NB4 (cell line): Measurements from ENCODE around the gene STAMBPL1.

Source experiments
- DNase-seq: peaks from one replicate; pipeline ENCODE4 v3.0.0; 2010; ENCODE audit warnings: low read depth
- H3K4me3 ChIP-seq: one replicate; pipeline ENCODE4 v1.5.1; 2011; ENCODE audit warnings: mild to moderate bottlenecking, low read depth, low read length, moderate library complexity
- CTCF ChIP-seq: IDR thresholded peaks from one replicate; pipeline ENCODE4 v1.5.1; 2012; ENCODE audit warnings: low read depth, low read length
- MAX ChIP-seq: IDR thresholded peaks from 2 replicates; pipeline ENCODE4 v1.6.1; 2011; ENCODE audit warnings: low read depth, low read length
- MYC ChIP-seq: IDR thresholded peaks from 2 replicates; pipeline ENCODE4 v1.6.1; 2011; ENCODE audit warnings: low read depth, low read length
- POLR2A ChIP-seq: IDR thresholded peaks from 2 replicates; pipeline ENCODE4 v1.6.1; 2011; ENCODE audit warnings: mild to moderate bottlenecking; ENCODE audit not compliant: insufficient read length; ENCODE audit errors: extremely low read depth

STAMBPL1 gene

GRCh38 chr10:88936656-88937055, 56.6 kb downstream of the STAMBPL1 start:
- DNase-seq, result no peak
- no peak for TF ChIP-seq MYC
- TF ChIP-seq POLR2A, result no peak
- TF ChIP-seq MAX, result no peak
- TF ChIP-seq CTCF, result no peak
- H3K4me3 ChIP-seq, result no peak overlapping the region

GRCh38 chr10:88938039-88938438, 58.0 kb downstream of the STAMBPL1 start:
- TF ChIP-seq CTCF, result no peak
- no peak for TF ChIP-seq MAX
- no peak for TF ChIP-seq POLR2A
- no peak for TF ChIP-seq MYC
- DNase-seq, result no peak
- no peak overlapping the region for H3K4me3 ChIP-seq

GRCh38 chr10:88938938-88939337, 58.9 kb downstream of the STAMBPL1 start:
- no peak for DNase-seq
- H3K4me3 ChIP-seq, result no peak overlapping the region

DNA sequence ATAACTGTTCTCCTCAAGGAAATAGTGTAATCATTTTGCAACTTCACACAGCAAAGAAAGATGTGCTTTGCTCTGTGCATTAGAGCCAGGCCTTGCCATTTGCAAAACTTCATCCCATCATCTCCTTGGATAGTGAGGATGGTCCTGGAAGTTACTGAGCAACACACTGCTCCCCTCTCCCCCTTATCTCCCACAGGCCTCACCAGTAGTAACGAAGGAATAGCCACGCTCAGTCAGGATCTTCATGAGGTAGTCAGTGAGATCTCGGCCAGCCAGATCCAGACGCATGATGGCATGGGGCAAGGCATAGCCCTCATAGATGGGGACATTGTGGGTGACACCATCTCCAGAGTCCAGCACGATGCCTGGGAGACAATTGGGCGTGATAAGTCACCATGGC, 61.0 kb downstream of the STAMBPL1 start:
- H3K4me3 ChIP-seq, result no peak overlapping the region
- DNase-seq, result no peak
- TF ChIP-seq POLR2A, result no peak
- TF ChIP-seq MAX, result no peak
- no peak for TF ChIP-seq MYC
- no peak for TF ChIP-seq CTCF

More at GRCh38 chr10:88938938-88939337, 58.9 kb downstream of the STAMBPL1 start:
- TF ChIP-seq POLR2A (no peak), MAX (no peak), MYC (no peak), CTCF (no peak)

DNA sequence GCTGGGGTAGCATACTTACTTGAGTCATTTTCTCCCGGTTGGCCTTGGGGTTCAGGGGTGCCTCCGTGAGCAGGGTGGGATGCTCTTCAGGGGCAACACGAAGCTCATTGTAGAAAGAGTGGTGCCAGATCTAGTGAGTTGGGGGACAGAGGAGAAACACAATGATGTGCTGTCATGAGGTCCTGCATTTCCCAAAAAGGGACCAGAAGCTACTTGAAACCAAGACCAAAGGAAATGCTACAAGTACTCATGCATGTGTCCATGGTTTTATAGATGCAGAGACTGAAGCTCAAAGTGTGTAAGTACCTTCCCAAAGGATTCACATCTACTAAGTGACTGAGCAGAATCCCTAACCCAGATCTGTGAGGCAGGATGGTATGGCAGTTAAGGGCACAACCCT, 63.7 kb downstream of the STAMBPL1 start:
- no peak for TF ChIP-seq CTCF
- no peak for TF ChIP-seq POLR2A
- no peak for TF ChIP-seq MYC
- no peak for TF ChIP-seq MAX
- no peak overlapping the region for H3K4me3 ChIP-seq
- no peak for DNase-seq

GRCh38 chr10:88944813-88945212, 64.8 kb downstream of the STAMBPL1 start:
- TF ChIP-seq POLR2A (no peak), MAX (no peak), MYC (no peak), CTCF (no peak)
- H3K4me3 ChIP-seq, result no peak overlapping the region
- DNase-seq, result no peak
